Activated naive CD4-positive, alpha-beta T cell treated with anti-CD3 and anti-CD28 coated beads, Interleukin-2, amount 10 ng/mL, durations not matched to agents 7 days and 5 days (primary cell): Measurements from ENCODE around the gene UBIAD1.
"Not testable (repeated sequence)": the region's sequence is repeated elsewhere in the genome, so short reads cannot be mapped to it uniquely, and the experiment has no call there.

Source experiments
- CTCF ChIA-PET: fragments of 350-600 bp; sonication (Branson Sonifier 250); formaldehyde crosslinking; loops from one replicate; lab custom pipeline; 2021; ENCODE audit warnings: antibody characterized with exemption; lab: Charles Lee
- DNase-seq: peaks from one replicate; pipeline ENCODE4 v3.0.0-alpha.2; 2020
- H3K27ac Mint-ChIP-seq: one replicate; pipeline ENCODE4 v1.8.0; 2021; ENCODE audit warnings: mild to moderate bottlenecking, moderate library complexity, mixed read lengths
- H3K27me3 Mint-ChIP-seq: one replicate; pipeline ENCODE4 v1.8.0; 2021; ENCODE audit warnings: mild to moderate bottlenecking, mixed read lengths
- H3K36me3 Mint-ChIP-seq: one replicate; pipeline ENCODE4 v1.8.0; 2021; ENCODE audit warnings: mixed read lengths
- H3K4me1 Mint-ChIP-seq: one replicate; pipeline ENCODE4 v1.8.0; 2021; ENCODE audit warnings: mixed read lengths
- H3K4me3 Mint-ChIP-seq: one replicate; pipeline ENCODE4 v1.8.0; 2021; ENCODE audit warnings: mild to moderate bottlenecking, moderate library complexity, mixed read lengths
- H3K9me3 Mint-ChIP-seq: one replicate; pipeline ENCODE4 v1.8.0; 2021; ENCODE audit warnings: mixed read lengths

UBIAD1 gene

GRCh38 chr1:11262171-11263049, 10.6 kb upstream of the UBIAD1 start, which contains the start of gene MTOR:
MTOR (minus strand) TSS chr1:11262551; CDS start chr1:11259409, 3,142 bp downstream.
- peaks cover 17% of the 10 kb centered on the region for H3K36me3 Mint-ChIP-seq
- CTCF ChIA-PET: interaction anchor here (0.9 to 2.0 kb wide), 7 partner anchors 9 to 383 kb away, joined by 3 to 6 read pairs (median 4); no protein-coding TSS in a partner anchor
- H3K4me3 Mint-ChIP-seq: peak within 1 kb of the TSS; percentile 91
- peak; percentile 99 for DNase-seq
- H3K4me1 Mint-ChIP-seq: peaks cover 29% of the 10 kb centered on the region
- H3K27ac Mint-ChIP-seq: peak within 1 kb of the TSS; percentile 78
- no peaks in the 10 kb centered on the region for H3K9me3 Mint-ChIP-seq
- peaks cover 16% of the 10 kb centered on the region for H3K27me3 Mint-ChIP-seq

- Mint-ChIP-seq H3K4me3 (no peak overlapping the region), H3K27ac (no peak overlapping the region), H3K36me3 (no peaks in the 10 kb centered on the region), H3K9me3 (no peaks in the 10 kb centered on the region), H3K27me3 (peaks cover 25% of the 10 kb centered on the region), H3K4me1 (peaks cover 13% of the 10 kb centered on the region)
- CTCF ChIA-PET: interaction anchor here (1.0 kb wide), 1 partner anchor 98 kb away, joined by 3 read pairs; no protein-coding TSS in a partner anchor
- no peak for DNase-seq
Measured at GRCh38 chr1:11266268-11267074, 6.5 kb upstream of the UBIAD1 start.

DNA sequence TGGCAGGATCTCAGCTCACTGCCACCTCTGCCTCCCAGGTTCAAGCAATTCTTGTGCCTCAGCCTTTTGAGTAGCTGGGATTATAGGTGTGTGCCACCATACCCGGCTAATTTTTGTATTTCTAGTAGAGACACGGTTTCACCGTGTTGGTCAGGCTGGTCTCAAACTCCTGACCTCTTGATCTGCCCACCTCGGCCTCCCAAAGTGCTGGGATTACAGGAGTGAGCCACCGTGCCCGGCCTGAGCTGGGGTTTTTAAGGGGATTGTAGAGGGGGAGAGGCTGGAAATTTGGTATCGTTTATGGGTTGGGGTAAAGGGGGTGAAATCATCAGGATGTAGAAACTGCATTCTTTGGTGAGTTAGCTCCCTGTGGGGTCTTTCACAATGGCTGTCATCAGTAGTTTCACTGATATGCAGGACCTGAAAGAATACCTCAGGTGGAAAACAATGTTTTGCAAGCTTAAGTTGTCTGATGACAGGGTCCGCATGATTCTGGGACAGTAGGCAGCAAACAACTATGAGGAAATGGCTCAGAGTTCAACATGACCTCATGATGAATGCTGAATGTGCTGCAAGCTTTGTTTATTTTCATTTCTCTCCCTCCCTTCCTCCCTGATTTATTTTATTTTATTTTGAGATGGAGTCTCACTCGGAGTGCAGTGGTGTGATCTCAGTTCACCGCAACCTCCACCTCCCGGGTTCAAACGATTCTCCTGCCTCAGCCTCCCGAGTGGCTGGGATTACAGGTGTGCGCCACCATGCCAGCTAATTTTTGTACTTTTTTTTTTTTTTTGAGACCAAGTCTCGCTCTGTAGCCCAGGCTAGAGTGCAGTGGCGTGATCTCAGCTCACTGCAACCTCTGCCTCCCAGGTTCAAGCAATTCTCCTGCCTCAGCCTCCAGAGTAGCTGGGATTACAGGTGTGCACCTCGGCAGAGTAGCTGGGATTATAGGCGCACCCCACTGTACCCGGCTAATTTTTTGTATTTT, 5.4 kb upstream of the UBIAD1 start:
- not testable (repeated sequence) for H3K36me3 Mint-ChIP-seq, H3K4me3 Mint-ChIP-seq, DNase-seq, H3K27ac Mint-ChIP-seq, H3K9me3 Mint-ChIP-seq
- H3K27me3 Mint-ChIP-seq: peaks cover 24% of the 10 kb centered on the region
- H3K4me1 Mint-ChIP-seq: peaks cover 10% of the 10 kb centered on the region
- CTCF ChIA-PET: interaction anchor here (0.7 kb wide), 1 partner anchor 96 kb away, joined by 3 read pairs; no protein-coding TSS in a partner anchor

DNA sequence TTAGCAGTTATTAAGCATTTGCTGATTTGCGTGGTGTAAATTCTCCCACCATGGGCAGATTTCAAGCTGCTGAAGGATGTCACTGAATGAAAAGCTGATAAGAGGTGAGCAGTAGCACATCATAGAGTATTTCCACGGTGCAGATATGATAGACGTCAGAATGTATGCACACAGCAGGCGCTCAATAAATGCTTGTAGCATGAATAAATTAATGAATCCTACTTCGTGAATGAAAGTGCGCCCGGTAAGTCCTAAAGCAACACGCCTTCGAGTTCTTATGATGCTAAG, 510 bp upstream of the UBIAD1 start:
- H3K27ac Mint-ChIP-seq: no peak overlapping the region
- no peak for DNase-seq
- H3K36me3 Mint-ChIP-seq: peaks cover 23% of the 10 kb centered on the region
- peak overlapping the region; percentile 59 for H3K4me3 Mint-ChIP-seq
- peaks cover 31% of the 10 kb centered on the region for H3K4me1 Mint-ChIP-seq
- peaks cover 9% of the 10 kb centered on the region for H3K27me3 Mint-ChIP-seq
- CTCF ChIA-PET: no interaction called here
- no peaks in the 10 kb centered on the region for H3K9me3 Mint-ChIP-seq

- H3K9me3 Mint-ChIP-seq: no peaks in the 10 kb centered on the region
- peak overlapping the region; percentile 88 for H3K27ac Mint-ChIP-seq
- peaks cover 43% of the 10 kb centered on the region for H3K4me1 Mint-ChIP-seq
- CTCF ChIA-PET: no interaction called here
- peak; percentile 41 for DNase-seq
- peaks cover 32% of the 10 kb centered on the region for H3K36me3 Mint-ChIP-seq
- peaks cover 8% of the 10 kb centered on the region for H3K27me3 Mint-ChIP-seq
- peak overlapping the region; percentile 99 for H3K4me3 Mint-ChIP-seq
Measured at GRCh38 chr1:11273595-11274234, 717 bp downstream of the UBIAD1 start.

GRCh38 chr1:11279152-11279551, 6.2 kb downstream of the UBIAD1 start:
- CTCF ChIA-PET: interaction anchor here (1.1 kb wide), 1 partner anchor 106 kb away, joined by 5 read pairs; no protein-coding TSS in a partner anchor
- peak overlapping the region; percentile 20 for H3K27ac Mint-ChIP-seq

GRCh38 chr1:11279630-11280029, 6.6 kb downstream of the UBIAD1 start:
- H3K4me3 Mint-ChIP-seq: no peak overlapping the region
- H3K27me3 Mint-ChIP-seq: no peaks in the 10 kb centered on the region
- DNase-seq: no peak
- CTCF ChIA-PET: interaction anchor here (2.0 kb wide), 1 partner anchor 16 kb away, joined by 5 read pairs; no protein-coding TSS in a partner anchor
- H3K9me3 Mint-ChIP-seq: no peaks in the 10 kb centered on the region
- H3K4me1 Mint-ChIP-seq: peaks cover 92% of the 10 kb centered on the region
- H3K27ac Mint-ChIP-seq: peak overlapping the region; percentile 86
- peaks cover 77% of the 10 kb centered on the region for H3K36me3 Mint-ChIP-seq

More at GRCh38 chr1:11279152-11279551, 6.2 kb downstream of the UBIAD1 start:
- peaks cover 76% of the 10 kb centered on the region for H3K36me3 Mint-ChIP-seq
- H3K4me3 Mint-ChIP-seq: no peak overlapping the region
- peaks cover 87% of the 10 kb centered on the region for H3K4me1 Mint-ChIP-seq
- no peaks in the 10 kb centered on the region for H3K27me3 Mint-ChIP-seq
- no peak for DNase-seq
- H3K9me3 Mint-ChIP-seq: no peaks in the 10 kb centered on the region

GRCh38 chr1:11280719-11281376, 7.8 kb downstream of the UBIAD1 start:
- Mint-ChIP-seq H3K9me3 (no peaks in the 10 kb centered on the region), H3K36me3 (peaks cover 76% of the 10 kb centered on the region), H3K27ac (peak overlapping the region; percentile 86), H3K4me3 (peak overlapping the region; percentile 24), H3K27me3 (no peaks in the 10 kb centered on the region), H3K4me1 (peaks cover 93% of the 10 kb centered on the region)
- DNase-seq: peak; percentile 54
- CTCF ChIA-PET: interaction anchor here (2.0 kb wide), 1 partner anchor 15 kb away, joined by 5 read pairs; no protein-coding TSS in a partner anchor

DNA sequence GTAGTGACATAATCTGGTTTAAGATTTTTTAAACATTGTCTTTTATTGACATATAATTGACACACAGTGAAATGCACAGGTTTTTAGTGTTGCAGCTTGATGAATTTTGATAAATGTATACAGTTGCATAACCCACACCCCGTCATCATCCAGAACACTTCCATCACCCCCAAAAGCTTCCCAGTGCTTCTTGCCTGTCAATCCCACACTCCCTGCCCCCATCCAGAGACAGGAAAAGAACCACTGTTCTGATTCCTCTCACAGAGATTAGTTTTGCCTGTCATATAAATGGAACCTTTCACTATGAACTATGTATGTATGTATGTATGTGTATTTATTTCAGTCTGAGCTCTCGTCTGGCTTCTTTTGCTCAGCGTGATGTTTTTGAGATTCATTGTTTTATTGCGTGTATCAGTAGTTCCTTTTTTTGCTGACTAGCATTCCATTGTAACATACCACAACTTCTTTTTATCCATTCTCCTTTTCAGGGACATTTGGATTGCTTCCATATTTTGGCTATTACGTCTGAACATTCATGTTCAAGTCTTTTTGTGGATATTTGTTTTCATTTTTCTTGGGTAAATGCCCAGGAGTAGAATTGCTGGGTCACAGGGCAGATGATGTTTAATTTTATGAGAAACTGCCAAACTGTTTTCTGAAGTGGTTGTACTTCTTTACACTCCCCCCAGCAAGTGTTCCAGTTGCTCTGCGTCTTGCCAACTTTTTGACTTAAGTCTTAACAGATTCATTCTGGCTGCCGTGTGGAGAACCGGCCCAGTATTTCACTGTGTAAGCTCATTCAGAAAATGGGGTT, 8.7 kb downstream of the UBIAD1 start:
- Mint-ChIP-seq H3K36me3 (peaks cover 77% of the 10 kb centered on the region), H3K9me3 (no peaks in the 10 kb centered on the region), H3K4me3 (peak overlapping the region; percentile 9), H3K4me1 (peaks cover 93% of the 10 kb centered on the region), H3K27ac (peak overlapping the region; percentile 86), H3K27me3 (no peaks in the 10 kb centered on the region)
- CTCF ChIA-PET: interaction anchor here (2.0 kb wide), 1 partner anchor 14 kb away, joined by 5 read pairs; no protein-coding TSS in a partner anchor
- no peak for DNase-seq

DNA sequence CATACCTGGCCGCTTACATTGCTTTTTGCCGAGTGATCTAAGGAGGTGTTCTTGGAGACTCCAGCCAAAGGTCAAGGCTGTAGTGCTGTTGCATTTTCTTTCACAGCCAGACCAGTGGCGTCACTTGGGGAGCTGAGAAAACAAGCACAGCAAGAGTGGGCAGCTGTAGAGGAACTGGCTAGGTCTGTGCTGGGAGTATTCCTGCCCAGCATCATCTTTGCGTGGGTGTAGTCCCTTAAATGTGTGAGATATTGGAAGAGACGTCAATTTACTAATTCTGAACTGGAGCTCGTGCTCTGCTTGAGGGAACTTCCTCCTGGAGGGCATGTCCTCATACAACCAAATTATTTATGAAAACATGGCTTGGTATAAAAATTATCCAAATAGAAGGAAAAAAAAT, 10.2 kb downstream of the UBIAD1 start:
- peak overlapping the region; percentile 86 for H3K27ac Mint-ChIP-seq
- no peak for DNase-seq
- H3K9me3 Mint-ChIP-seq: no peaks in the 10 kb centered on the region
- no peaks in the 10 kb centered on the region for H3K27me3 Mint-ChIP-seq
- H3K4me1 Mint-ChIP-seq: peaks cover 90% of the 10 kb centered on the region
- H3K4me3 Mint-ChIP-seq: no peak overlapping the region
- H3K36me3 Mint-ChIP-seq: peaks cover 76% of the 10 kb centered on the region
- CTCF ChIA-PET: interaction anchor here (1.1 kb wide), 1 partner anchor 367 kb away, joined by 3 read pairs; no protein-coding TSS in a partner anchor

DNA sequence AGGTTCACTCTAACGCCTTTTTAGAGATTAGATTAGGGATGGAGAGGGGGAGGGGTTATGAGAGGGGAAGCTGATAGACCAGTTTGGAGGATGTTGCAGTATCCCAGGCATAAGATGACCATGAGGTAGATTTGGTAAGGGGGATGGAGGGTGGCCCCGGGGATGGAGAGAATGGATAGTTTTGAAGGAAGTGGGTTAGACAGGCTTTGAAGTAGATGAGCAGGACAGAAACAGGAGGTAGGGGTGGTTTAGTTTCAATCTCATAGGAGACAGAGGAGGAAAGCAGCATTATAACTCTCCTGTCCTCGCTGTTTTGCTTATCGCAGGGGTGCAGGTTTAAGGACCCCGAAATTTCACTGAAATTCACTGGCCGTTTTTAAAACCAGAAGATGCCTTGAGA, 11.8 kb downstream of the UBIAD1 start:
- CTCF ChIA-PET: no interaction called here

More for the DNA sequence above, 11.8 kb downstream of the UBIAD1 start:
- Mint-ChIP-seq H3K27me3 (no peaks in the 10 kb centered on the region), H3K36me3 (peaks cover 72% of the 10 kb centered on the region), H3K4me3 (peak overlapping the region; percentile 60), H3K27ac (peak overlapping the region; percentile 88), H3K9me3 (no peaks in the 10 kb centered on the region), H3K4me1 (peaks cover 82% of the 10 kb centered on the region)
- DNase-seq: peak; percentile 29
